H9 (cell line): Measurements from ENCODE around the gene PEX14. TPM values are rescaled to one million over a fixed set of nuclear protein-coding genes. Genes with fewer than 3 reads are reported as not detected.

Experiments used
- DNase-seq: peaks from one replicate; pipeline ENCODE4 v3.0.0-alpha.2; 2017
- H2AFZ ChIP-seq: one replicate; pipeline ENCODE4 v1.6.1; 2013; ENCODE audit warnings: mild to moderate bottlenecking, low read length, control low read depth, moderate library complexity
- H2AK5ac ChIP-seq: 2 replicates; pipeline ENCODE4 v1.6.1; 2013; ENCODE audit warnings: low read length, control low read depth, mixed read lengths; ENCODE audit not compliant: insufficient read length
- H2BK120ac ChIP-seq: one replicate; pipeline ENCODE4 v1.6.1; 2013; ENCODE audit warnings: low read depth, mild to moderate bottlenecking, low read length, control low read depth, inconsistent platforms; ENCODE audit not compliant: poor library complexity, severe bottlenecking
- H2BK12ac ChIP-seq: 2 replicates; pipeline ENCODE4 v1.6.1; 2013; ENCODE audit warnings: low read length, control low read depth, mixed read lengths, low read depth; ENCODE audit not compliant: insufficient read length
- H2BK15ac ChIP-seq: 2 replicates; pipeline ENCODE4 v1.6.1; 2013; ENCODE audit warnings: low read depth, low read length, control low read depth
- H2BK20ac ChIP-seq: one replicate; pipeline ENCODE4 v1.6.1; 2013; ENCODE audit warnings: low read depth, mild to moderate bottlenecking, low read length, control low read depth, inconsistent platforms; ENCODE audit not compliant: poor library complexity, severe bottlenecking
- H2BK5ac ChIP-seq: 2 replicates; pipeline ENCODE4 v1.6.1; 2013; ENCODE audit warnings: low read length, control low read depth, mixed read lengths; ENCODE audit not compliant: insufficient read length
- H3K14ac ChIP-seq: 2 replicates; pipeline ENCODE4 v1.6.1; 2013; ENCODE audit warnings: low read length, control low read depth; ENCODE audit not compliant: insufficient read depth
- H3K18ac ChIP-seq: 2 replicates; pipeline ENCODE4 v1.6.1; 2013; ENCODE audit warnings: low read depth, mild to moderate bottlenecking, mixed read lengths, low read length, control low read depth; ENCODE audit not compliant: insufficient read length
- H3K23ac ChIP-seq: 2 replicates; pipeline ENCODE4 v1.6.1; 2013; ENCODE audit warnings: low read length, control low read depth, mixed read lengths, low read depth; ENCODE audit not compliant: insufficient read length
- H3K23me2 ChIP-seq: 2 replicates; pipeline ENCODE4 v1.6.1; 2013; ENCODE audit warnings: low read depth, mild to moderate bottlenecking, mixed read lengths, low read length, control low read depth; ENCODE audit not compliant: insufficient read length, poor library complexity, severe bottlenecking
- H3K27ac ChIP-seq: 2 replicates; pipeline ENCODE4 v1.5.1; 2013; ENCODE audit warnings: low read length, control low read depth, mixed read lengths, low read depth; ENCODE audit not compliant: insufficient read length
- H3K27me3 ChIP-seq: 2 replicates; pipeline ENCODE4 v1.6.1; 2013; ENCODE audit warnings: low read length, control low read depth, inconsistent platforms; ENCODE audit not compliant: insufficient read depth
- H3K4ac ChIP-seq: 2 replicates; pipeline ENCODE4 v1.6.1; 2013; ENCODE audit warnings: low read depth, mild to moderate bottlenecking, control low read depth, inconsistent platforms, low read length, moderate library complexity
- H3K4me1 ChIP-seq: 2 replicates; pipeline ENCODE4 v1.6.1; 2013; ENCODE audit warnings: low read length, control low read depth, inconsistent platforms; ENCODE audit not compliant: insufficient read depth
- H3K4me2 ChIP-seq: 2 replicates; pipeline ENCODE4 v1.6.1; 2013; ENCODE audit warnings: low read length, control low read depth, mixed read lengths; ENCODE audit not compliant: insufficient read length, insufficient read depth
- H3K56ac ChIP-seq: 2 replicates; pipeline ENCODE4 v1.6.1; 2013; ENCODE audit warnings: low read depth, mild to moderate bottlenecking, mixed read lengths, low read length, control low read depth; ENCODE audit not compliant: insufficient read length
- H3K79me1 ChIP-seq: 2 replicates; pipeline ENCODE4 v1.6.1; 2013; ENCODE audit warnings: low read depth, mild to moderate bottlenecking, moderate library complexity, low read length, control low read depth, inconsistent platforms; ENCODE audit not compliant: insufficient read depth, poor library complexity, severe bottlenecking
- H3K79me2 ChIP-seq: 2 replicates; pipeline ENCODE4 v1.6.1; 2013; ENCODE audit warnings: low read length, control low read depth, inconsistent platforms; ENCODE audit not compliant: insufficient read depth
- H3K9ac ChIP-seq: 2 replicates; pipeline ENCODE4 v1.6.1; 2013; ENCODE audit warnings: low read length, control low read depth, mixed read lengths; ENCODE audit not compliant: insufficient read length; ENCODE audit errors: extremely low read depth
- H3K9me3 ChIP-seq: one replicate; pipeline ENCODE4 v1.6.1; 2013; ENCODE audit warnings: low read depth, low read length, inconsistent platforms; ENCODE audit not compliant: control insufficient read depth
- H3T11ph ChIP-seq: one replicate; pipeline ENCODE4 v1.6.1; 2013; ENCODE audit warnings: mild to moderate bottlenecking, low read length, control low read depth, inconsistent platforms
- H4K20me1 ChIP-seq: one replicate; pipeline ENCODE4 v1.6.1; 2013; ENCODE audit not compliant: control insufficient read depth, insufficient read length, insufficient read depth
- H4K5ac ChIP-seq: 2 replicates; pipeline ENCODE4 v1.6.1; 2013; ENCODE audit warnings: low read depth, mild to moderate bottlenecking, mixed read lengths, low read length, control low read depth; ENCODE audit not compliant: insufficient read length
- H4K8ac ChIP-seq: replicated peaks from 2 replicates; pipeline ENCODE4 v1.6.1; 2013; ENCODE audit warnings: low read length, control low read depth, mixed read lengths, low read depth; ENCODE audit not compliant: insufficient read length
- H4K91ac ChIP-seq: 2 replicates; pipeline ENCODE4 v1.6.1; 2013; ENCODE audit warnings: low read depth, mild to moderate bottlenecking, moderate library complexity, mixed read lengths, low read length, control low read depth; ENCODE audit not compliant: insufficient read length
- H3K27ac Mint-ChIP-seq, 3 experiments: 2 replicates in 2 of 3; 3 replicates in 1 of 3; pipeline ENCODE4 v1.8.0; 2020 to 2021; ENCODE audit warnings: mixed read lengths in 3 of 3, mild to moderate bottlenecking in 1 of 3, moderate library complexity in 1 of 3
- H3K27me3 Mint-ChIP-seq: 2 replicates; pipeline ENCODE4 v1.8.0; 2021; ENCODE audit warnings: low read depth, mild to moderate bottlenecking, moderate library complexity, mixed read lengths
- H3K36me3 Mint-ChIP-seq, 3 experiments: 2 replicates in 2 of 3; 3 replicates in 1 of 3; pipeline ENCODE4 v1.8.0; 2020 to 2021; ENCODE audit warnings: low read depth in 3 of 3, mixed read lengths in 3 of 3; ENCODE audit not compliant: insufficient read depth in 1 of 3
- H3K4me1 Mint-ChIP-seq, 2 experiments: 2 replicates each; pipeline ENCODE4 v1.8.0; 2020; ENCODE audit warnings: mixed read lengths in 2 of 2
- H3K4me3 Mint-ChIP-seq, 2 experiments: 2 replicates in 1 of 2; 3 replicates in 1 of 2; pipeline ENCODE4 v1.8.0; 2020 to 2021; ENCODE audit warnings: mild to moderate bottlenecking in 2 of 2, mixed read lengths in 2 of 2, moderate library complexity in 1 of 2
- H3K9me3 Mint-ChIP-seq, 2 experiments: 2 replicates in 1 of 2; 3 replicates in 1 of 2; pipeline ENCODE4 v1.8.0; 2020; ENCODE audit warnings: mild to moderate bottlenecking in 2 of 2, mixed read lengths in 2 of 2, moderate library complexity in 1 of 2
- CTCF ChIP-seq: fragments of 200-600 bp; sonication (generic); conservative IDR thresholded peaks from 3 replicates; pipeline ENCODE4 v1.8.0; 2021; ENCODE audit warnings: antibody characterized with exemption, mild to moderate bottlenecking
- WGBS: extraction: QIAGEN DNeasy Blood & Tissue Kit; methylation state at CpG from one replicate; pipeline ENCODE4 v1.1.7; 2013; ENCODE audit warnings: missing lambda C conversion rate, low lambda C conversion rate, mixed read lengths; ENCODE audit not compliant: insufficient read length; ENCODE audit errors: extremely low coverage; 5-methylcytosine and 5-hydroxymethylcytosine counted together
- total RNA-seq: library from RNA; stranded (reverse); gene quantifications from 2 replicates; pipeline ENCODE4 v1.2.1, GENCODE V29; 2021

PEX14 gene
- total RNA-seq, 1 experiment from 2014 or later, result 23.9 TPM

GRCh38 chr1:10659646-10660540, 185.1 kb downstream of the PEX14 start:
- no peak overlapping the region for H3K4me2 ChIP-seq
- no peak overlapping the region for H2AK5ac ChIP-seq
- H3K9me3 ChIP-seq, result no peaks in the 10 kb centered on the region
- H2BK12ac ChIP-seq, result no peak overlapping the region
- H2BK5ac ChIP-seq, result no peak overlapping the region
- H4K20me1 ChIP-seq, result no peaks in the 10 kb centered on the region
- Mint-ChIP-seq H3K27ac (no peak overlapping the region), H3K4me3 (no peak overlapping the region), H3K27me3 (no peaks in the 10 kb centered on the region), H3K9me3 (no peaks in the 10 kb centered on the region), H3K4me1 (peaks cover 10 to 16% of the 10 kb centered on the region in 2 experiments), H3K36me3 (no peaks in the 10 kb centered on the region)
- H3K23ac ChIP-seq, result no peak overlapping the region
- no peak overlapping the region; the same call in 1 of the 2 replicates for H3K14ac ChIP-seq
- no peak overlapping the region for H3K18ac ChIP-seq
- H4K5ac ChIP-seq, result no peak overlapping the region
- no peak overlapping the region for H4K91ac ChIP-seq
- no peak overlapping the region for H3K27ac ChIP-seq
- H2BK20ac ChIP-seq, result no peak overlapping the region
- no peaks in the 10 kb centered on the region for H3K4me1 ChIP-seq
- H3K56ac ChIP-seq, result no peak overlapping the region
- no peak overlapping the region for H2BK15ac ChIP-seq
- no peak overlapping the region for H3K9ac ChIP-seq
- H3T11ph ChIP-seq, result no peak overlapping the region
- no CpG with 5 or more reads among the region's 52 CpGs for WGBS
- H3K79me2 ChIP-seq, result no peaks in the 10 kb centered on the region
- no peaks in the 10 kb centered on the region for H3K79me1 ChIP-seq
- H2BK120ac ChIP-seq, result no peak overlapping the region
- H2AFZ ChIP-seq, result no peak overlapping the region
- TF ChIP-seq CTCF, result no peak
- H3K23me2 ChIP-seq, result no peaks in the 10 kb centered on the region
- no peak overlapping the region for H3K4ac ChIP-seq
- H4K8ac ChIP-seq, result no peak overlapping the region
- no peaks in the 10 kb centered on the region for H3K27me3 ChIP-seq
- no peak for DNase-seq
